HUES48 (cell line): ENCODE results near the gene EGFL6.

ENCODE experiments used
- H3K27ac ChIP-seq: one replicate; pipeline ENCODE4 v1.7.0; 2013; ENCODE audit warnings: low read depth, low read length, inconsistent platforms
- H3K27me3 ChIP-seq: 2 replicates; pipeline ENCODE4 v1.6.1; 2013; ENCODE audit warnings: mild to moderate bottlenecking, low read length; ENCODE audit not compliant: control insufficient read depth, insufficient read depth
- H3K36me3 ChIP-seq: 2 replicates; pipeline ENCODE4 v1.6.1; 2013; ENCODE audit warnings: low read length; ENCODE audit not compliant: control insufficient read depth, insufficient read depth
- H3K4me1 ChIP-seq: 2 replicates; pipeline ENCODE4 v1.6.1; 2013; ENCODE audit warnings: mild to moderate bottlenecking, low read length; ENCODE audit not compliant: control insufficient read depth, insufficient read depth
- H3K4me3 ChIP-seq: 2 replicates; pipeline ENCODE4 v1.5.1; 2013; ENCODE audit warnings: mild to moderate bottlenecking, low read depth, low read length
- H3K9ac ChIP-seq: 2 replicates; pipeline ENCODE4 v1.6.1; 2013; ENCODE audit warnings: mild to moderate bottlenecking, low read depth, low read length, moderate library complexity
- H3K9me3 ChIP-seq: 2 replicates; pipeline ENCODE4 v1.6.1; 2013; ENCODE audit warnings: low read length; ENCODE audit not compliant: control insufficient read depth, insufficient read depth

EGFL6 gene

GRCh38 chrX:13651150-13651549, 81.7 kb downstream of the EGFL6 start:
- peaks cover 3% of the 10 kb centered on the region; the same call in 1 of the 2 replicates for H3K4me1 ChIP-seq
- no peak overlapping the region for H3K4me3 ChIP-seq
- no peaks in the 10 kb centered on the region for H3K9me3 ChIP-seq
- H3K36me3 ChIP-seq: no peaks in the 10 kb centered on the region
- H3K27ac ChIP-seq: no peak overlapping the region
- H3K9ac ChIP-seq: no peak overlapping the region
- H3K27me3 ChIP-seq: no peaks in the 10 kb centered on the region; the same call in none of the 2 replicates

GRCh38 chrX:13652287-13652793, 82.9 kb downstream of the EGFL6 start:
- Histone ChIP-seq H3K9me3 (no peaks in the 10 kb centered on the region), H3K4me3 (peak overlapping the region; percentile 79), H3K4me1 (peaks cover 3% of the 10 kb centered on the region; the same call in 1 of the 2 replicates), H3K9ac (peak overlapping the region; percentile 56; the same call in 1 of the 2 replicates), H3K27ac (peak overlapping the region; percentile 90), H3K27me3 (no peaks in the 10 kb centered on the region; the same call in none of the 2 replicates), H3K36me3 (no peaks in the 10 kb centered on the region)

DNA sequence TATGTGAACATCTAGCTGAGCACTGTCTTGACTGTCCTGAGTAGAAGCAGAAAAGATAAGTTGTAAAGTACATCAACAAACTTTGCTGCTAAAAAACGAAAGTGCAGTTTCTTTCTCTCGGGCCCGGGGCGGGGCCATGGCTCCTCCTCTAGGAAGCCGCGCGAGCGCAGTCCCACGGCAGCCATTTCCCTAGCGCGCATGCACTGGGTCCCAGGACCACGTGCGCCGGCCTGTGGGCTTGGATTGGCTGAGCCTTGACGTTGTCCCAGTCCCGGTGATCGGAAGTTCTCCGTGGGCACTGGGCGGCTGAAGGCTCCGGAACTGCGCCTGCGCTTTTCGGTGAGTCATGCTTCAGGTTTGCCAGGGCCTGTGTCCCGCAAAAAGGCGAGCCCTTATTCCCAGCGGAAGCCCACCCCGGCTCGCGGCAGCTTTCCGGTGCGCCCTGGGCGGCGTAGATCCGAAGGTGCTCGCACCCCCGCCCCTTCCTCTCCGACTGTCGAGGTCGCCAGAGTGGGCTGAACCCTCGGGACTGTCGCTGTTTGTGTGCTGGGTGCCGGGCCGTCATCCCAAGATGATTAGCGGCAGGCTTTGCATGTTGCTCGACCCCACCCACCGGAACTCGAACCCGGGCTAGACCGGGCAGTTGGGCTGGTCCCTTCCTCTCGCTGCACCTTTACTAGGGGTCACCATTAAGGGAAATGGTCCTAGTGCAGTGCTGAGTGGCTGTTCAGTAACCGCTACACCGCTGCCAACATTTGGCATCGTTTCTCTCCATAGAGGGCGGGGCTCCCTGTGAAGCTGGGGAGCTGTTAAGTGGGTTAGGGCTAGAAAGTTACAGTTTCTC, 83.7 kb downstream of the EGFL6 start, which contains the start of gene TCEANC:
Gene TCEANC, plus strand, starts transcription at position 292 of the 844 bp plus-strand sequence. CDS start 9,368 bp downstream, outside the sequence.
- Histone ChIP-seq H3K4me3 (peak within 1 kb of the TSS; percentile 79), H3K9me3 (no peaks in the 10 kb centered on the region), H3K9ac (peak within 1 kb of the TSS; percentile 56), H3K27ac (peak within 1 kb of the TSS; percentile 90), H3K27me3 (no peaks in the 10 kb centered on the region; the same call in none of the 2 replicates), H3K4me1 (peaks cover 3% of the 10 kb centered on the region; the same call in 1 of the 2 replicates), H3K36me3 (no peaks in the 10 kb centered on the region)

- peak overlapping the region; percentile 79 for H3K4me3 ChIP-seq
- H3K9me3 ChIP-seq: no peaks in the 10 kb centered on the region
- no peaks in the 10 kb centered on the region; the same call in none of the 2 replicates for H3K27me3 ChIP-seq
- H3K27ac ChIP-seq: peak overlapping the region; percentile 90
- no peak overlapping the region for H3K9ac ChIP-seq
- H3K36me3 ChIP-seq: no peaks in the 10 kb centered on the region
- peaks cover 8% of the 10 kb centered on the region for H3K4me1 ChIP-seq
Observed at GRCh38 chrX:13654116-13654515, 84.7 kb downstream of the EGFL6 start.

- Histone ChIP-seq H3K4me3 (no peak overlapping the region), H3K36me3 (no peaks in the 10 kb centered on the region), H3K27me3 (no peaks in the 10 kb centered on the region; the same call in none of the 2 replicates), H3K9me3 (no peaks in the 10 kb centered on the region), H3K9ac (no peak overlapping the region), H3K4me1 (peaks cover 10% of the 10 kb centered on the region), H3K27ac (no peak overlapping the region)
Observed at GRCh38 chrX:13655674-13656073, 86.3 kb downstream of the EGFL6 start.

DNA sequence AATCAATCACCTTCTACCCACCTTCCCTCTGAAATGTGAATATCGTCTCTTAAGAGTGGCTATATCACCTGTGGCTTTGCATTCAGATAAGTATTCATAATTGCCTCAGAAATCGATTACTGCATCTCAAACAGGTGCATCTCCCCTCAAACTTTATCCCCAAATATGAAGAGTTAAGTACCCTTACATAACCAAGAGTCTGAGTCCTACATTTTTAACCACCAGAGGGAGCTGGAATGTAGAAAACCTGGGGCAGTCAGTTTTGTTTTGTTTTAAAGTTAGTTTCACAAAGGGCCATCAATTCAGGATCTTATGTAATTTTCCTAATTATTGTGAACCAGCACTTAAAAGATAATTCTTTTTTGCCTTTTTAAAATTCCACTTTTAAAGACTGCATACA, 89.2 kb downstream of the EGFL6 start:
- Histone ChIP-seq H3K9ac (no peak overlapping the region), H3K27ac (no peak overlapping the region), H3K4me3 (no peak overlapping the region)

DNA sequence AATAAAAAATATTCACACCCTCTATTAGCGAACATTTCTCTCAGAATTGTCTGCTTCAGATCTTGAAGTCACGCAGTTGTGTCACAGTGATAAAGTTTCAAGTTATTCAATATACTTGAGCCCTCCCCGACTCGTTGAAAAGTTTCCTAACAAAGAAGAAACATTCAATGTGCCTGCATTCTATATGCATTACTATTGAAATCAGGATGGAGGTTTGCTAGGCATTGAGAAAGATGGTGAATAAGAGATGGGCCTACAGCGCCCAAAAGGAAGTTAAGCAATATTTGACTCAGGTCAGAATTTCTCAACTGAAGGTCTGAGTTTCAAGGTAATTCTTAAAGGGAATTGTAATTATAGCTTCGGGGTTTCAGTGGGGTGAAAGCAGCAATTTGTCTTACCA, 89.7 kb downstream of the EGFL6 start:
- peaks cover 7% of the 10 kb centered on the region for H3K4me1 ChIP-seq
- H3K9me3 ChIP-seq: no peaks in the 10 kb centered on the region
- H3K27ac ChIP-seq: no peak overlapping the region
- H3K4me3 ChIP-seq: no peak overlapping the region
- peaks cover 13% of the 10 kb centered on the region for H3K36me3 ChIP-seq
- no peak overlapping the region for H3K9ac ChIP-seq
- no peaks in the 10 kb centered on the region for H3K27me3 ChIP-seq

More for the DNA sequence above, 89.2 kb downstream of the EGFL6 start:
- H3K4me1 ChIP-seq: peaks cover 7% of the 10 kb centered on the region
- peaks cover 10% of the 10 kb centered on the region for H3K36me3 ChIP-seq
- H3K27me3 ChIP-seq: no peaks in the 10 kb centered on the region
- H3K9me3 ChIP-seq: no peaks in the 10 kb centered on the region

GRCh38 chrX:13661735-13662288, 92.4 kb downstream of the EGFL6 start:
- no peak overlapping the region for H3K9ac ChIP-seq
- no peaks in the 10 kb centered on the region for H3K9me3 ChIP-seq
- H3K27me3 ChIP-seq: no peaks in the 10 kb centered on the region
- no peak overlapping the region for H3K4me3 ChIP-seq
- H3K36me3 ChIP-seq: peaks cover 13% of the 10 kb centered on the region
- H3K4me1 ChIP-seq: peaks cover 7% of the 10 kb centered on the region
- no peak overlapping the region for H3K27ac ChIP-seq

DNA sequence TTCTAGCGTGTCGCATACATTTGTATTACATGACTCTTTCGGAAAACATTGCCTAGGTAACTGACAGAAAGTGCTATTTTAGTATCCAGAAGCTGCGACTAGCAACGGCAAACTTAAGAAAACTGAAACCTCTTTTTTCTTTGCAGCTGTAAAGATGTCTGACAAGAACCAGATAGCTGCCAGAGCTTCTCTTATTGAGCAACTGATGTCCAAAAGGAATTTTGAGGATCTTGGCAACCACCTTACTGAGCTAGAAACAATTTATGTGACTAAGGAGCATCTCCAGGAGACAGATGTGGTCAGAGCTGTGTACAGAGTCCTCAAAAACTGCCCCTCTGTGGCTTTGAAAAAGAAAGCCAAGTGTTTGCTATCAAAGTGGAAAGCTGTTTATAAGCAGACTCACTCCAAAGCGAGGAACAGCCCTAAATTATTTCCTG, 93.0 kb downstream of the EGFL6 start:
- H3K27me3 ChIP-seq: no peaks in the 10 kb centered on the region
- H3K36me3 ChIP-seq: peaks cover 13% of the 10 kb centered on the region
- H3K9me3 ChIP-seq: no peaks in the 10 kb centered on the region
- no peak overlapping the region for H3K4me3 ChIP-seq
- H3K4me1 ChIP-seq: peaks cover 7% of the 10 kb centered on the region
- no peak overlapping the region for H3K9ac ChIP-seq
- no peak overlapping the region for H3K27ac ChIP-seq

DNA sequence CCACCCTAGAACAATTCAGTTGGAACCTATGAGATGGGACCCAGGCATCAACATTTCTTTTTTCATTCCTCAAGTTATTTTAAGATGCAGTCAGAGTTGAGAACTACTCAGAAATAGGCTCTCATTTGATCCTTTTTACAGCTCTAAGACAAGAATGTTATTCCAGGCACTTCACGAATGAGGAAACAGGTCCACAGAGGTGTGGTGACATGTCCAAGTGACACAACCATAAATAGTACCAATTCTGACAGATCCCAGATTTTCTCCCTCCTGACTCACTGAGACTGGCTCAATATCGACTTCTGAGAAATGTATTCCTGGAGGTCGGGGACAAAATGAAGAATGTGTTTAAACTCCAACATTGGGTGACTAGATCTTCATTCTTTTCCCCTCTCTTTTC, 94.6 kb downstream of the EGFL6 start:
- Histone ChIP-seq H3K4me3 (no peak overlapping the region), H3K27me3 (no peaks in the 10 kb centered on the region), H3K36me3 (peaks cover 13% of the 10 kb centered on the region), H3K27ac (no peak overlapping the region), H3K9me3 (no peaks in the 10 kb centered on the region), H3K4me1 (peaks cover 3% of the 10 kb centered on the region), H3K9ac (no peak overlapping the region)

DNA sequence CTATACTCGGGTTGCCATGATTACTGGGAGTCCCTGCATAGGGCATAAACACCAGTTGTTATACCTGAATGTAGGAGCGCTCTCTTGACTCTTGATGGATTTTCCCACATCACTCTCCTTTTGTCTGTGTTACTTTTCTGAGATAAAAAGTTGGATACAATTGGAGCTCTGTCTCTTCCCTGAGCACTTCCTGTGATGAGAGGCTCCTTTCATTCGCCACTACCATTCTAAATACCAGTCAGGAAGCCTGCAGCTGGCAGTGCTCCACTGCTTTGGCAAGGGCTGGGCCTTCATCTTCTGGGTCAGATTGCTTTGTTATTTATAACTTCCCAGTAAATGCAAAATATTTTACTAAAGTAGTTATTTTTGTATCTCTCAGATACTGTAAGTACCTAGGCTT, 97.4 kb downstream of the EGFL6 start:
- Histone ChIP-seq H3K4me1 (no peaks in the 10 kb centered on the region), H3K36me3 (peaks cover 13% of the 10 kb centered on the region), H3K4me3 (no peak overlapping the region), H3K27ac (no peak overlapping the region), H3K27me3 (no peaks in the 10 kb centered on the region), H3K9ac (no peak overlapping the region), H3K9me3 (no peaks in the 10 kb centered on the region)
